Endothelial cell of umbilical vein (primary cell): Measurements from ENCODE around the gene MVB12B. TPM values are rescaled to one million over a fixed set of nuclear protein-coding genes. Genes with fewer than 3 reads are reported as not detected.

Experiments used
- BruUV-seq: library from RNA; stranded (reverse); fragments of 400-500 nt; replicated peaks from 2 replicates; lab custom pipeline; 2021; lab: Mats Ljungman, UMichigan
- CTCF ChIA-PET: fragments of 300-600, 350-600 bp; sonication (Branson Sonifier 250); formaldehyde crosslinking; loops from one replicate; lab custom pipeline; 2021; ENCODE audit warnings: antibody characterized with exemption, inconsistent platforms; lab: Charles Lee
- POLR2A ChIA-PET: fragments of 300-600, 350-600 bp; sonication (Branson Sonifier 250); formaldehyde crosslinking; loops from one replicate; lab custom pipeline; 2021; ENCODE audit warnings: antibody characterized with exemption, inconsistent platforms; lab: Charles Lee
- DNase-seq: peaks from one replicate; pipeline ENCODE4 v3.0.0-alpha.2; 2011; ENCODE audit warnings: low read depth, low spot score
- FAIRE-seq: peaks from 2 replicates; lab custom pipeline; 2011; peaks lifted over from hg19 to GRCh38; lab: Jason Lieb, UNC
- H2AFZ ChIP-seq: 2 replicates; pipeline ENCODE4 v1.6.0; 2012; ENCODE audit warnings: low read depth, low read length, control low read depth, inconsistent platforms
- H3K27ac ChIP-seq: 2 replicates; pipeline ENCODE4 v1.5.1; 2011; ENCODE audit warnings: low read depth, mild to moderate bottlenecking, control low read depth, low read length, moderate library complexity; ENCODE audit not compliant: insufficient read depth
- H3K27me3 ChIP-seq, 2 experiments: 2 replicates each; pipeline versions ENCODE4 v1.6.0 to v1.6.1; 2011; ENCODE audit warnings: low read length in 2 of 2, mixed read lengths in 1 of 2; ENCODE audit not compliant: control insufficient read depth in 2 of 2, insufficient read depth in 2 of 2
- H3K36me3 ChIP-seq, 2 experiments: 2 replicates in 1 of 2; 3 replicates in 1 of 2; pipeline ENCODE4 v1.5.1; 2011; ENCODE audit warnings: low read length in 2 of 2, mild to moderate bottlenecking in 1 of 2, moderate library complexity in 1 of 2; ENCODE audit not compliant: control insufficient read depth in 2 of 2, insufficient read depth in 2 of 2; ENCODE audit errors: extremely low read depth in 1 of 2
- H3K4me1 ChIP-seq: 3 replicates; pipeline ENCODE4 v1.5.1; 2011; ENCODE audit warnings: mild to moderate bottlenecking, low read length; ENCODE audit not compliant: control insufficient read depth, insufficient read depth; ENCODE audit errors: extremely low read depth
- H3K4me2 ChIP-seq: 2 replicates; pipeline ENCODE4 v1.6.1; 2011; ENCODE audit warnings: low read length, control low read depth, mixed read lengths; ENCODE audit not compliant: insufficient read depth
- H3K4me3 ChIP-seq, 3 experiments: fragments of 200-600 bp in 1 of 3; sonication (generic), shearing (Covaris generic) in 1 of 3; replicated peaks in 1 of 3; 2 replicates each; pipeline ENCODE4 v1.5.1; 2011 to 2016; ENCODE audit warnings: control low read depth in 3 of 3, low read length in 3 of 3, mild to moderate bottlenecking in 2 of 3, inconsistent platforms in 1 of 3, low read depth in 1 of 3, moderate library complexity in 1 of 3; ENCODE audit not compliant: insufficient read depth in 1 of 3
- H3K79me2 ChIP-seq: 2 replicates; pipeline ENCODE4 v1.6.0; 2012; ENCODE audit warnings: low read length, inconsistent platforms; ENCODE audit not compliant: control insufficient read depth, insufficient read depth
- H3K9ac ChIP-seq: replicated peaks from 2 replicates; pipeline ENCODE3; 2011; ENCODE audit warnings: low read length, control low read depth; ENCODE audit not compliant: insufficient read depth; ENCODE audit errors: extremely low read depth
- H3K9me1 ChIP-seq: replicated peaks from 3 replicates; pipeline ENCODE4 v1.6.0; 2011; ENCODE audit warnings: mild to moderate bottlenecking, low read length; ENCODE audit not compliant: control insufficient read depth, insufficient read depth; ENCODE audit errors: extremely low read depth
- H3K9me3 ChIP-seq: replicated peaks from 2 replicates; pipeline ENCODE4 v1.5.1; 2012; ENCODE audit warnings: low read length, inconsistent platforms; ENCODE audit not compliant: control insufficient read depth, insufficient read depth
- H4K20me1 ChIP-seq: replicated peaks from 2 replicates; pipeline ENCODE3; 2011; ENCODE audit warnings: mild to moderate bottlenecking, low read length; ENCODE audit not compliant: control insufficient read depth, insufficient read depth; ENCODE audit errors: extremely low read depth
- CTCF ChIP-seq, 2 donors: IDR thresholded peaks; 1 replicate in 1 of 2; 2 replicates in 1 of 2; pipeline ENCODE4 v1.5.1; 2011; ENCODE audit warnings: low read length in 2 of 2, mild to moderate bottlenecking in 2 of 2, moderate library complexity in 2 of 2, control low read depth in 1 of 2, inconsistent platforms in 1 of 2, low read depth in 1 of 2; ENCODE audit not compliant: insufficient read depth in 1 of 2; ENCODE audit errors: extremely low read depth in 1 of 2
- EZH2 ChIP-seq: IDR thresholded peaks from 2 replicates; pipeline ENCODE4 v1.6.1; 2012; ENCODE audit warnings: borderline replicate concordance, low read depth, mild to moderate bottlenecking, moderate library complexity, low read length, inconsistent platforms; ENCODE audit not compliant: severe bottlenecking
- FOS ChIP-seq: IDR thresholded peaks from 2 replicates; pipeline ENCODE4 v1.6.1; 2011; ENCODE audit warnings: mild to moderate bottlenecking, low read length, moderate library complexity, borderline replicate concordance; ENCODE audit not compliant: insufficient read depth
- GATA2 ChIP-seq: IDR thresholded peaks from 2 replicates; pipeline ENCODE4 v1.7.0; 2011; ENCODE audit warnings: low read depth, mild to moderate bottlenecking, moderate library complexity, mixed read lengths, low read length; ENCODE audit not compliant: insufficient read length, insufficient read depth
- JUN ChIP-seq: IDR thresholded peaks from 2 replicates; pipeline ENCODE4 v1.6.1; 2011; ENCODE audit warnings: borderline replicate concordance, low read depth; ENCODE audit not compliant: insufficient read length, insufficient read depth
- MYC ChIP-seq: IDR thresholded peaks from one replicate; pipeline ENCODE4 v1.6.1; 2011; ENCODE audit warnings: mild to moderate bottlenecking, low read depth, low read length
- POLR2A ChIP-seq: IDR thresholded peaks from 2 replicates; pipeline ENCODE4 v1.6.1; 2012; ENCODE audit warnings: low read depth, mild to moderate bottlenecking, control low read depth, low read length
- POLR2AphosphoS5 ChIP-seq: IDR thresholded peaks from 2 replicates; pipeline ENCODE4 v1.6.1; 2012; ENCODE audit warnings: low read depth, mild to moderate bottlenecking, control low read depth, low read length, moderate library complexity; ENCODE audit not compliant: insufficient read depth
- dilution Hi-C: fragments of 300-500 bp; cut with MboI; formaldehyde crosslinking; loops from one replicate; pipeline ENCODE4 v1.15.0; 2019; ENCODE audit warnings: low sequenced_read_pairs; ENCODE audit not compliant: extremely low pct_ligation_motif_present
- intact Hi-C: fragments of 100-400 bp; cut with micrococcal nuclease; formaldehyde crosslinking; loops from one replicate; pipeline ENCODE4 v1.10.0; 2022
- polyA plus RNA-seq, 4 experiments: library from polyadenylated mRNA; depleted of rRNA in 3 of 4; stranded (reverse) in 3 of 4; unstranded in 1 of 4; fragments of >200 nt; gene quantifications; 2 replicates each; pipeline versions ENCODE4 v1.2.1 to v1.2.3, GENCODE V29; 2011 to 2012; ENCODE audit warnings: missing spikeins in 1 of 4
- total RNA-seq: library from RNA; stranded (reverse); gene quantifications from 2 replicates; pipeline ENCODE4 v1.2.3, GENCODE V29; 2021
- TF ChIP-seq, protein P1 (sequence below): IDR thresholded peaks from 2 replicates; pipeline ENCODE4 v1.6.1; 2011; ENCODE audit not compliant: insufficient read depth, insufficient read length

Gene MVB12B
- total and polyA plus RNA-seq, 2 donors (not counting 3 experiments of a cell fraction or from before 2014, with no cell fraction given), result 6.6 to 17.3 TPM

DNA sequence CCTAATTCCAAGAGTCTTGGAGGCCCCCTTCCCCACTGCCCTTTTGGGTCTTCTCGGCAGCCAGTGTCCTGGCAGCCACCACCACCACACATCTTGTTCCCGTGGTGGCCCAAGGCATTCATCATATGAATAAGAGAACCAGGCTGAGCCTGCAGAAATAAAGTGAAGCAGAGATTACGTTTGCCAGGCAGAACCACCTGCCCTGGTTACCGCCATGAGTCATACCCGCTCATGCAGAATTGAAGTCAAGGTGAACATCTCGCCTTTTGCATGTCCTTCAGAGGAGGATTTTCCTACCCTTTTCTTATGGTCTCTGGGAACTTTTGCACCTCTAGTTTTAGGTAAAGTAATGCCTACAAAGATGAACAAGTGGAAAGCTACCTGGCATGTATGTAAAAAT is 167.6 kb downstream of the MVB12B start:
- no peaks in the 10 kb centered on the region for H3K36me3 ChIP-seq
- no peak overlapping the region for H3K27ac ChIP-seq
- DNase-seq (no peak), FAIRE-seq (no peak)
- H3K9me3 ChIP-seq, result no peaks in the 10 kb centered on the region
- intact Hi-C loops (loop anchor here (5.0 kb wide), 1 partner anchor 1087 kb away; no protein-coding TSS in a partner anchor), dilution Hi-C loops (no loop called here)
- H2AFZ ChIP-seq, result no peak overlapping the region
- H3K79me2 ChIP-seq, result no peaks in the 10 kb centered on the region
- ChIA-PET POLR2A (no interaction called here), CTCF (interaction anchor here (1.2 kb wide), 1 partner anchor 12 kb away, joined by 3 read pairs; no protein-coding TSS in a partner anchor)
- H3K9me1 ChIP-seq, result no peaks in the 10 kb centered on the region
- no peak for TF ChIP-seq POLR2A
- no peak for TF ChIP-seq JUN
- no peak for TF ChIP-seq GATA2
- no peak for TF ChIP-seq EZH2
- no peak for TF ChIP-seq CTCF (IDR thresholded peaks at IDR 0.05; ENCODE audit: extremely low read depth in 1 of 2, insufficient read depth in 1 of 2, low read depth in 1 of 2, low read length in 2 of 2)
- TF ChIP-seq MYC, result no peak
- TF ChIP-seq, protein P1, sequence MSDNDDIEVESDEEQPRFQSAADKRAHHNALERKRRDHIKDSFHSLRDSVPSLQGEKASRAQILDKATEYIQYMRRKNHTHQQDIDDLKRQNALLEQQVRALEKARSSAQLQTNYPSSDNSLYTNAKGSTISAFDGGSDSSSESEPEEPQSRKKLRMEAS, result no peak
- TF ChIP-seq POLR2AphosphoS5, result no peak
- no peak for TF ChIP-seq FOS
- no peak overlapping the region for H3K9ac ChIP-seq
- H4K20me1 ChIP-seq, result no peaks in the 10 kb centered on the region
- H3K4me1 ChIP-seq, result no peaks in the 10 kb centered on the region
- no peaks in the 10 kb centered on the region for H3K27me3 ChIP-seq
- H3K4me2 ChIP-seq, result no peak overlapping the region
- H3K4me3 ChIP-seq, result no peak overlapping the region
- BruUV-seq, result no TSS peak
